ENCODE measurements around the gene MTMR3.
"Not testable (repeated sequence)": the region's sequence is repeated elsewhere in the genome, so short reads cannot be mapped to it uniquely, and the experiment has no call there.

MTMR3 gene

GRCh38 chr22:29972121-29972520 is 89.1 kb downstream of the MTMR3 start:
- DNase-seq = no peak

GRCh38 chr22:29973269-29973668 is 90.3 kb downstream of the MTMR3 start:
- no peak for DNase-seq

- not testable (repeated sequence) for DNase-seq
Measured at GRCh38 chr22:29973680-29974079, 90.7 kb downstream of the MTMR3 start.

DNA sequence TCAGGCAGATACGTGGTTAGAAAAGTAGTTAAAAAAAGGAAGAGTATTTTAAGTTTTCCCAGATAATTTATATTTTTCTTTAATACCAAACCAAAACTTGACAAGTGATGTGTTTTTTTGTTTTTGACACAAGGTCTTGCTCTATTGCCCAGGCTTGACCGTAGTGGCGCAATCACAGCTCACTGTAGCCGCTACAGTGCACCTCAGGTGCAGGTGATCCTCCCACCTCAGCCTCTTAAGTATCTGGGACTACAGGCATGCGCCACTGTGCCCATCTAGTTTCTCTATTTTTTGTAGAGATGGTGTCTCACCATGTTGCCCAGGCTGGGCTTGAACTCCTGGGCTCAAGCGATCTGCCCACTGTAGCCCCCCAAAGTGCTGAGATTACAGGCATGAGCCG is 92.5 kb downstream of the MTMR3 start:
- DNase-seq = no peak

DNA sequence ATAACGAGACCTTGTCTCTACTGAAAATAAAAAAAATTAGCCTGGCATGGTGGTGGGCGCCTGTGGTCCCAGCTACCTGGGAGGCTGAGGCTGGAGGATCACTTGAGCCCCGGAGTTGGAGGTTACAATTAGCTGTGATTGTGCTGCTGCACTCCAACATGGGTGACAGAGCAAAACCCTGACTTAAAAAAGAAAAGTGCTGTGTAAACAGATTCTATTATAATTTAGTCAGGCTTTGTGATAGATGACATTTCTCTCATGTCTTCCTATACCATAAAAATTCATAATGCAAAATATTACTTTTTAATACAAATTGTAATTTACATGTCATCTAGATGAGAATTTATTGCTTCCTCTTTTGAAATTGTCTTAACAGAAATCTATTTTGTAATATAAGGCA is 94.1 kb downstream of the MTMR3 start:
- DNase-seq = no peak

DNA sequence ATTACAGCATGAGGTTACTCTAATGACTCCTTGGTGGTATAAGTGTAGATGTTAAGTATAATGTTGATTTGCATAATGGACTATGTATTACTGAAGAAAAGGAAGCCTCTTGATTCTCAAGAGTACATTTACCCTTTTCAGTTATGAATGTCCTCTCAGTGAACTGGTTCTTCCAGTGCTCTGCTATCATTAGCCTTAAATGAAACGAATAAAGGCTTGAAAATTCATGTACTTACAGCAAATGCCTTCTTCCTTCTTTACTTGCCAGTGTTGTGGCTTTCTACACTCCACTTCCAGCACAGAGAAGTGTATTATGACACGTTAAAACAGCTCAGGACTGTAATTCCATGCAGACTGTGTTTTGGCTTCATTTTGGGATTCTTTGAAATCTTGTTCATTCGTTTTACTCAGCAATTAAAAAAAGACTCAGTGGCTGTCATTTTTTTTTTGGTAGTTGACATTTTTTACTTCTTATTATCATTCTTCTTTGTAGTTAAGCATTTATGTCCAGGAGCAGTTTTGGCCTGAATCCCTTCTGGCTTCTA is 96.9 kb downstream of the MTMR3 start:
- DNase-seq = no peak

DNA sequence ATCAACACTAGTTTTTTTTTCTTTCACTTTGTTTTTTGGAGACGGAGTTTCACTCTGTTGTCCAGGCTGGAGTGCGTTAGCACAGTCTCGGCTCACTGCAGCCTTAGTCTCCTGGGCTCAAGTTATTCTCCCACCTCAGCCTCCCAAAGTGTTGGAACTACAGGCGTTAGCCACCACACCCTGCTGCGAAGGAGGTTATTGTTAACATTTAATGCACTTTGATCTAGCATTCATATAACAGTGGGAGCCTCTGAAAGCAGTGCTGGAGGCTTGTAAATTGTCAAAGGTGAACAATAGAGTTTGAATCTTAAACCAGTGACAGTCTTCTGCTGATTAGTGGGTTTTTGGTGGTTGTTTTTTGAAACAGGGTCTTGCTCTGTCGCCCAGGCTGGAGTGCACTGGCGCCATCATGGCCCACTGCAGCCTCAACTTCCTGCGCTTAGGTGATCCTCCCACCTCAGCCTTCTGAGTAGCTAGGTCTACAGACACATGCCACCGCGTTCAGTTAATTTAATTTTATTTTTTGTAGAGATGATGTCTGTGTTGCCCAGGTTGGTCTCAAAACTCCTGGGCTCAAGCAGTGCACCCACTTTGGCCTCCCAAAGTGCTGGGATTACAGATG is 100.4 kb downstream of the MTMR3 start:
- no peak for DNase-seq

GRCh38 chr22:29985912-29986311 is 102.9 kb downstream of the MTMR3 start:
- DNase-seq = no peak

- DNase-seq = no peak
Measured at GRCh38 chr22:29987137-29987536, 104.2 kb downstream of the MTMR3 start.

DNA sequence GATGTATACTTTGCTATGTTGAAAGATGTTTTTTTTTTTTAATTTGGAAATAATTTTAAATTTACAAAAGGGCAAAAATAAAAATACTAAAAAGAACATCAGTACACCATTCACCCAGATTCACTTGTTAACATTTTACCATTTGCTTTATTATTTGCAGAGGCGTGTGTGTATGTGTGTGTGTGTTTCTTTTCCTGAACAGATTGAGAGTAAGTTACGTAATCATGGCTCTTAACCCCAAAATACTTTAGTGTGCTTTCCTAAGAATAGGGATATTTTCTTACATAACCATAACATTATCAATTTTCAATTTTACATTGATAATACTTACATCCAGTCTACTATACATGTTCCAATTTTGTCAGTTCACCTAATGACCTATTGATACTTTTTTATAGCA is 105.7 kb downstream of the MTMR3 start:
- no peak for DNase-seq

DNA sequence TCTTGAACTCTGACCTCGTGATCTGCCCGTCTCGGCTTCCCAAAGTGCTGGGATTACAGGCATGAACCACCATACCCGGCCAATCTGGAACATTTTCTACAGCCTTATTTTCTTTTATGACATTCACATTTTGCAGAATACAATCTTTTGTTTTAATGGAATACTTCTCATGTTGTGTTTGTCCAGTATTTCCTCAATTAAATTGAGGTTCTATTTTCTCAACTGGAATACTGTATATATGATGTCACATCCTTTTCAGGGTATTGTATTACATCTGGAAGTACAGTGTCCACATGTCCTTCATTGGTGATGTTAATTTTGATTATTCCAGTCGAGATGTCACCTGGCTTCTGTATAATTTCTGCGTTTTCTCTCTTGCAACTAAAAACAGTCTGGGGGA is 106.5 kb downstream of the MTMR3 start:
- no peak for DNase-seq

GRCh38 chr22:29992341-29993275 is 109.6 kb downstream of the MTMR3 start:
- no peak for DNase-seq

DNA sequence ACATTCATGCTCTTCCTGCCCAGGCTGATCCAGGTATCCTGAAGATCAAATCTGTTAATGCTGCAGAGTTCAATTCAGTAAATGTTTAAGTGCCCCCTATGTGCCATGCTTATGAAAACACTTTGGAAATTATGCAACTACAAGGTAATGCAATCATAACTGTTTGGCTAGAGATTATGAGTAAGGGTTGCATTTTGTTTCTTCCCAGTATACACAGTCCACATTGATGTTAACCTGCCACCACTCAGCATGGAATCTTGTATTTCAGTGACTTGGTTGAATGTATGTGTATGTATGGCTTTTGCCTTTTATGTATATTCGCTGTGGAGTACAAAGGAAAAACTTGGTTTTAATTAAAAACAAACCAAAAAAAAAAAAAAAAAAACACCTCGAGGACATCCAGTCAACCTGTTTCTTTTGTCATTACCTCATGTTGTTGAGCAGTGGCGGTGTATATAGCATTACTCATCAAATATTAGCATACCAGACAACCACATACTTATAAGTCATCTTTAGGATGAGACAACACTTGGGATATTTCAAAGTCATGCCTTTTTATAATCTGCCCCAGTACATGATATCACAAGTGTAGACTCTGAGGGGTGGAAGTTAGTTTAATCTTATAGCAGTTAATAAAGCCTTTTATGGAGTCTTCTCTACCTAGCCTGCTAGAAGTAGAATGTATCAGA is 111.2 kb downstream of the MTMR3 start:
- DNase-seq = no peak

DNA sequence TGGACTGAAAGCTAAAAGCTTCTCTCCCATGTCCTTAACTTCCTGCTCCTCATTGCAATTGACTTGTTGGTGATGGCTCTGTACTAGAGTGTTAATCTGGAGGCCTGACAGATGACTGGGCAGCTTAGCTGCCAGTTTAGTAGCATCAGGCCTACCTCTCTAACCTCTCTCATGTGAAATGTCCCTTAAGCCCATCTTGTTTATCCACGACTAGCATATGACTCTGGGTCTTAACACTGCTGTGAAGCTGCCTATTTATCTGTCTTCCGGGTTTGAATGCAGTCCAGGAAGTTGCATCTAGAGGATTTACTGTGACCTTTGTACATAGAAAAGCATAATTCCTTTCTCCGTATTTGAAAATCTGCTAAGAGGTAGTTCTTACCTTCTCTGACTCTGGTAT is 112.0 kb downstream of the MTMR3 start:
- DNase-seq = no peak

DNA sequence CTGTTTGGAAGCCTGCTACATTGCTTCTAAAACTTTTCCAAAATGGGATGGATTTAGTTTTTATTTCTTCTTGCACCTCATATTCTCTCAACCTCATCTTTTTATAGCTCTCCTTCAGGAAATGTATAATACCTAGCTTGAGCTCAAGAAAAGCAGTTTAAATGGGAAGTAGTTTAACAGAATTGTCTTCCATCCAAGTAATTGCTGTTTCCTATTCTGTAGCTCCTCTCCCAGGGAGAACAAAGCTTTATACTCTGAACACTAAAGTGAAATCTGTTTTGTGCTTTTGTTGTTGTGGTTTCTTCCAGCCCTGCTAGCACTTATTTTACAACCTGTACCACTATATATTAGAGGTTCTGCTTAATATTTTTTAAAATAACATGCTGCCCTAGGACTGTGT is 114.1 kb downstream of the MTMR3 start:
- DNase-seq = no peak

GRCh38 chr22:29997516-29997915 is 114.5 kb downstream of the MTMR3 start:
- DNase-seq = no peak

DNA sequence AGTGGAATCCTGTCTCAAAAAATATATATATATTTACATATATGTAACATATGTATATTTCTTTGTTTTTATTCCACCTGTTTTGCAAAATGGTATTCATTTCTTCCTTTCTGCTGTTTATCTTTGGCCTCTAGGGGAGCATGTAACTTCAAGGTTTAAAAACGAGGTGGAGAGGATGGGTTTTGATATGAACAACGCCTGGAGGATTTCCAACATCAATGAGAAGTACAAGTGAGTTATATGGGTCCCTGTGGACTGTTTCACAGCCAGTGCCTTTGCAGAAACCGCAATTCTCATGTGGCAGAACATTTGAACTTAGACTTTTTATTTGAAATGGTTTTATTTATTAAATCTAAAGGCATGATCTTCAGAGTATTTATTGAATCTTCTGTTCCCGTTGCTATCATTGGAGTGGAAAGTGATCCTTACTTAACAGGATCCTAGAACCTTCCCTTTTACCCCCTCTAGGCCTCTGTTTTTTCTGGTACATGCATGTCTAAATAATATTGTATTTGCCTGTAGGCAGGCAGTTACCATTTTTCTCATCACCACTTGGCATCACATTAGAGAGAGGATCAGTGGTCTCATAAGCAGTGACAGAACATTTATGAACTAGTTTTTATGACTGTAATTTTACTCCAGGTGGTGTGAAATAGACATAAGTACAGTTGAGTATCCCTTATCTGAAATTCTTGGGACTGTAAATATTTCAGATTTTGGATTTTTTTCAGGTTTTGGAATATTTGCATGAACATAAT is 115.8 kb downstream of the MTMR3 start:
- DNase-seq = no peak

DNA sequence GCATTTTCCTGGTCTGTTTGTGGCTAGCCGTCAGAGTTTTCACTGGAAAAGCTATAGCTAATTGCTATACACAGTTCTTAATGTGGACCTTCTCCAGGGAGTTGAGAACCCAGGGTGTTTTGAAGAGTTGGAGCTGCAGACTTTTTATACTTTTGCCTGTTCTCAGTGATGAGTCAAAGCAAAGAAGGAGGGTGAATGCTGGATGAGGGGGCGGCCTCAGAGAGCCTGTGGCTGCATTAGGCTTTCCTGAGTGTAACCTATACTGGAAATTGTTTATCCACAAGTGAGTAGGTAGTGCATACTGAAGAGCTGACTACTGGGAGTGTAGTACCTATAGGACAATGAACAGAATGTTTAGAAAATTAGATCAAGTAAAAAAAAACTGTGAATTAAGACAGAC is 117.6 kb downstream of the MTMR3 start:
- no peak for DNase-seq

DNA sequence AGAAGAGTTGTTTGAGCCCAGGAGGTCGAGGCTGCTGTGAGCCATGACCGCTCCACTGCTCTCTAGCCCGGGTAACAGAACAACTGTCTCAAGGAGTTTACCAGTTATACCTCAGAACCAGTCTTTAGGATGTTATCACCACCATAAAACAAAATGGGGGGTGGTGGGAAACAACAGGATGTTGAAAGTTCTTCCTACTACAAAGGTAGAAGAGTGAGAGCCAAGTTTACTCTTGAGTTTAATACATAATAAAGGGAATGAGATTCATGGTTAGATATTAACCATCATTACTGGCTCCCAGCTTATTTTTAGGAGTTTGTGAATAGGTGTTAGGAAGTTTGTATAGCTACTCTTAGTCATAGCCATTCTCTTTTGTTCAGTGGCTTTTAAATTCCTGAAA is 118.5 kb downstream of the MTMR3 start:
- no peak for DNase-seq

- DNase-seq = no peak
Measured at GRCh38 chr22:30002861-30003486, 120.0 kb downstream of the MTMR3 start.

GRCh38 chr22:30004101-30004500 is 121.1 kb downstream of the MTMR3 start:
- no peak for DNase-seq

GRCh38 chr22:30004694-30005093 is 121.7 kb downstream of the MTMR3 start:
- DNase-seq = no peak
